Adipose tissue (tissue), 3 donors: Measurements from ENCODE around the gene CSTPP1. TPM values are rescaled to one million over a fixed set of nuclear protein-coding genes. Genes with fewer than 3 reads are reported as not detected.
"Not testable (repeated sequence)": the region's sequence is repeated elsewhere in the genome, so short reads cannot be mapped to it uniquely, and the experiment has no call there.

ENCODE experiments used
- H3K27ac ChIP-seq: one replicate; pipeline ENCODE4 v1.5.1; 2013; ENCODE audit warnings: low read depth, low read length
- WGBS, 3 donors: extraction: QIAGEN DNeasy Blood & Tissue Kit; methylation state at CpG; one replicate each; pipeline ENCODE4 v1.1.7; 2013; 5-methylcytosine and 5-hydroxymethylcytosine counted together
- polyA plus RNA-seq, 3 donors: library from polyadenylated mRNA; stranded (reverse); fragments of 200-250 nt; gene quantifications; one replicate each; pipeline ENCODE4 v1.2.3, GENCODE V29; 2013
- donor health status: healthy with polysubstance abuse.
- donor health status: Bipolar disorder and iron deficiency.
- donor health status: healthy.

The CSTPP1 gene
- polyA plus RNA-seq, 3 donors, result 10.2 to 26.9 (median 12.0) TPM

DNA sequence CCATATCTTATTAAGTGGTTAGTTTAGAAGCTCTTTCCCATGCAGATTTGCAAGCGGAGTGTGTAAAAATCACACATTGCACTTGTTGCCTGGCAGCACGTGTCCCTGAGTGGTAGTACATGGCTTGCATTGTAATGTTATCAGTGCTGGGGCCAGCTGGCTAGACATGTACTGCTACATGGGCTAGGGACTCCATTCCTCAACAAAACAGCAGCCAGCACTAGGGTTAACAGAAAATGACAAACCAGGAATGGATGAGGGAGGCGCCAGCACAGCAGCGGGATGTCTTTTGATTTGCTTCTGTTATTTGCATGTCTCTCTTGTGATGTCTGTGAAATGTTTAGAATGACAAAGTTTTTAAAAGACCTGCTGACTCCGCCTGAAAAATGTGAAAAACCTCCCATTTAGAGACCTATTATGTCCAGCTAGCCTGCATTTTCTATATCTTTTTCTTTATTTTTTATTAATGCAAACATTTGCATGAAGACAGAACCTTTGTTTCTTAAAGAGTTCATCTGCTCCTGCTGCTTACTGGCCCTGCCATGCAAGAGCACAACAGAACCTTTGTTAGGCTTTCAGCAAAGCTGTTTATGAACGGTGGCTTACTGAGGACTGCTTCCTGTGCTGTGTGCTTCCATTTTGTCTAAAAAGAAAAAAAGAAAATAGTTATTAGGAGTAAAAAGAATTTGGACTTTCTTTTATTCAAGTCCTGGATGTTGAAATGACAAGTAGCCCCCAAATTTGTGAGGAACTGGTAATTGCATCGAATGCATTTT lies 40.7 kb downstream of the CSTPP1 start:
- WGBS, 3 donors, result 67 to 85% (median 84%) methylated on average over 7 of the region's 7 CpGs
- H3K27ac ChIP-seq, result no peak overlapping the region

GRCh38 chr11:46978005-46978491 lies 41.5 kb downstream of the CSTPP1 start:
- WGBS, 3 donors, result 53 to 98% (median 91%) methylated on average over 1 of the region's 1 CpG
- no peak overlapping the region for H3K27ac ChIP-seq

GRCh38 chr11:46979358-46979757 lies 42.8 kb downstream of the CSTPP1 start:
- 84 to 87% (median 85%) methylated on average over 5 of the region's 5 CpGs for WGBS, 3 donors

GRCh38 chr11:46981436-46981835 lies 44.9 kb downstream of the CSTPP1 start:
- 62 to 92% (median 74%) methylated on average over 3 of the region's 3 CpGs for WGBS, 3 donors
- no peak overlapping the region for H3K27ac ChIP-seq

More at GRCh38 chr11:46979358-46979757, 42.8 kb downstream of the CSTPP1 start:
- no peak overlapping the region for H3K27ac ChIP-seq

GRCh38 chr11:46982797-46983452 lies 46.4 kb downstream of the CSTPP1 start:
- WGBS, 3 donors, result 96 to 100% (median 98%) methylated on average over 2 of the region's 2 CpGs
- no peak overlapping the region for H3K27ac ChIP-seq

GRCh38 chr11:46983598-46983997 lies 47.0 kb downstream of the CSTPP1 start:
- WGBS, 3 donors, result 77 to 84% (median 79%) methylated on average over 6 of the region's 6 CpGs
- H3K27ac ChIP-seq, result no peak overlapping the region

GRCh38 chr11:46984548-46984947 lies 48.0 kb downstream of the CSTPP1 start:
- 94 to 96% (median 95%) methylated on average over 2 of the region's 2 CpGs for WGBS, 3 donors
- no peak overlapping the region for H3K27ac ChIP-seq

- WGBS, 3 donors, result 81 to 93% (median 83%) methylated on average over 4 of the region's 4 CpGs
- H3K27ac ChIP-seq, result no peak overlapping the region
These were observed 48.4 kb downstream of the CSTPP1 start for GRCh38 chr11:46984987-46985386.

DNA sequence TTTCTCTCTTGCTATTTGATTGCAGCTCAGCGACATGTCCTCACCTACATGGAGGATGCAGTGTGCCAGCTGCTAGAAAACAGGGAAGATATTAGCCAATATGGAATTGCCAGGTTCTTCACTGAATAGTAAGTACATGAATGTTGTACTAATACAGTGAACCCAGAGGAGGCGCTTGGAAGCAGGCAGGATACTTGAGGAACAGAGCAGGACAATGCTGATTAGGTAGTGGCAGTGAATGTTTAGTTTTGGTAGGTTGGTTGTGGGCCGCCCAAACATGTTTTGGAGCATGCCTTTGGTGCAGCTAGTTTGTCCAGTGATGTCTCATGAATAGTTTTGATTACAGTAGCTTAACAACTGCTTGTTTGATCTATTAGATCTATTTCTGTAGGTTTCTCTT lies 50.6 kb downstream of the CSTPP1 start:
- H3K27ac ChIP-seq, result no peak overlapping the region
- 93 to 95% (median 93%) methylated on average over 3 of the region's 3 CpGs for WGBS, 3 donors

GRCh38 chr11:46989810-46990487 lies 53.4 kb downstream of the CSTPP1 start:
- WGBS, 3 donors, result 92 to 97% (median 93%) methylated on average over 1 of the region's 1 CpG
- not testable (repeated sequence) for H3K27ac ChIP-seq

DNA sequence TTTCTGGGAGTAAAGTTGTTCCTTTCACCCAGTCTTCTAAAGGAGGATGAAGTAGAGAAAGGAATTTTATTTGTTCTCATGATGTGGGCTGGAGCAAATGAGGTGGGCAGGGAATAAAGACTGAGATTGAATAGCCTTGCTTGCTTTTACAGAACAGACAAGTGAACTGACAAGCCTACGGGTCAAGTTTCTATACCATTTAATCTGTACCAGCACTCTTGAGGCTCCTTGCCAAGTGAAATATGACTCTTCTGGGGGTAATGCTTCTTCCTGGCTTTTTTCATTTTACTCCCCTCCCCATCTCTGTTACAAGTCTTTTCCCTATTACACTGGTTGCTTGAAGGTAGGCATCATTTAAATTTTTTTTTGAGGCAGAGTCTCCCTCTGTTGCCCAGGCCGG lies 54.8 kb downstream of the CSTPP1 start:
- no peak overlapping the region for H3K27ac ChIP-seq
- WGBS, 3 donors, result 86 to 98% (median 96%) methylated on average over 2 of the region's 2 CpGs

- 82 to 97% (median 95%) methylated on average over 2 of the region's 2 CpGs for WGBS, 3 donors
- not testable (repeated sequence) for H3K27ac ChIP-seq
These were observed 55.8 kb downstream of the CSTPP1 start for GRCh38 chr11:46992386-46992785.

- WGBS, 3 donors, result 96 to 97% (median 97%) methylated on average over 14 of the region's 14 CpGs
- not testable (repeated sequence) for H3K27ac ChIP-seq
These were observed 61.2 kb downstream of the CSTPP1 start for GRCh38 chr11:46997796-46998195.

GRCh38 chr11:46999217-46999616 lies 62.7 kb downstream of the CSTPP1 start:
- no peak overlapping the region for H3K27ac ChIP-seq

GRCh38 chr11:47000033-47000432 lies 63.5 kb downstream of the CSTPP1 start:
- H3K27ac ChIP-seq, result no peak overlapping the region
- 84 to 100% (median 91%) methylated on average over 2 of the region's 2 CpGs for WGBS, 3 donors

DNA sequence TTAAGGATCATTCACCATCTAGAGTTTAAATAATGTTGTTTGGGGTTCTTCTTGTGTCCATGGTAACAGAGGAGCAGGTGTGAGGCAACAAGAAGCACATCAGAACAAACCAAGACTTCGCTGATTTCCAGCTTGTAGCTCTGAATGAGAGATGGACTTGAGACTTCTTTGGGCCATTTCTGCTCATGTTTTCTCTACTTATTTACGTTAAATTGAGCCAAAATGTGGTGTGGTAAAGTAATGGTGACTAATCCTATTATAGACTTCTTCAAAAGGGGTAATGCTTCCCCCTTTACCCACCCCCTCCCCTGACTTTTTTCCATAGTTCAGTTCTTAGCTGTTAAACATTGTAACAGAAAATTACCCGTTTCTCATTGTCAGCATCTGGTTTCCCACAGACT lies 65.2 kb downstream of the CSTPP1 start:
- WGBS, 3 donors, result 54 to 81% (median 67%) methylated on average over 3 of the region's 3 CpGs
- no peak overlapping the region for H3K27ac ChIP-seq

GRCh38 chr11:47002390-47002789 lies 65.8 kb downstream of the CSTPP1 start:
- 8 to 57% (median 16%) methylated on average over 1 of the region's 1 CpG for WGBS, 3 donors
- H3K27ac ChIP-seq, result no peak overlapping the region

GRCh38 chr11:47003180-47003877 lies 66.8 kb downstream of the CSTPP1 start:
- 41 to 64% (median 55%) methylated on average over 3 of the region's 3 CpGs for WGBS, 3 donors
- no peak overlapping the region for H3K27ac ChIP-seq

DNA sequence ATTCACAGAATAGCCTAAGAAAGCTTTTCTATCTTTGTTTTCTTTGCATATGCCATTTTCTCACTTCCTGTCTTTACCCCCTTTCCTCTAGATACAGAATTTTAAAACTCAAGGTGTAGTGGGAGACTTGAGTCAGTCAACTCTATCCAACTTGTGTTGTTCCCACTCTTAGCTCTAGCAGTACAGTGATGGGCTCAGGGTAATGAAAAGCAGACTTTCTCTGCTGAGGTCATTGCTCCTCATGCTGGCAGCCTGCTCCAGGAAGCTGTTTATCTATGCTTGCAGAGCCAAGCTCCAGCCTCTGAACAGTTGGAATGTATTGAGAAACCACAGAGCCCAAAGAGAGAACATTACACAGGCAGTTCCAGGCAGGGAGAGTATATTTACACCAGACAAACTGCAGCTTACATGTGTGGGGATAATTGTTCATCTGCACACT lies 68.1 kb downstream of the CSTPP1 start:
- no peak overlapping the region for H3K27ac ChIP-seq
